HG02884 (cell line): ENCODE data around the gene EIF4G2.
"Not testable (repeated sequence)": the region's sequence is repeated elsewhere in the genome, so short reads cannot be mapped to it uniquely, and the experiment has no call there.

ENCODE experiments used
- ATAC-seq: cut with Tn5 transposase; IDR thresholded peaks from one replicate; pipeline ENCODE4 v1.9.1; 2021; ENCODE audit warnings: mild to moderate bottlenecking, moderate library complexity; ENCODE audit not compliant: unreplicated experiment

EIF4G2 gene

DNA sequence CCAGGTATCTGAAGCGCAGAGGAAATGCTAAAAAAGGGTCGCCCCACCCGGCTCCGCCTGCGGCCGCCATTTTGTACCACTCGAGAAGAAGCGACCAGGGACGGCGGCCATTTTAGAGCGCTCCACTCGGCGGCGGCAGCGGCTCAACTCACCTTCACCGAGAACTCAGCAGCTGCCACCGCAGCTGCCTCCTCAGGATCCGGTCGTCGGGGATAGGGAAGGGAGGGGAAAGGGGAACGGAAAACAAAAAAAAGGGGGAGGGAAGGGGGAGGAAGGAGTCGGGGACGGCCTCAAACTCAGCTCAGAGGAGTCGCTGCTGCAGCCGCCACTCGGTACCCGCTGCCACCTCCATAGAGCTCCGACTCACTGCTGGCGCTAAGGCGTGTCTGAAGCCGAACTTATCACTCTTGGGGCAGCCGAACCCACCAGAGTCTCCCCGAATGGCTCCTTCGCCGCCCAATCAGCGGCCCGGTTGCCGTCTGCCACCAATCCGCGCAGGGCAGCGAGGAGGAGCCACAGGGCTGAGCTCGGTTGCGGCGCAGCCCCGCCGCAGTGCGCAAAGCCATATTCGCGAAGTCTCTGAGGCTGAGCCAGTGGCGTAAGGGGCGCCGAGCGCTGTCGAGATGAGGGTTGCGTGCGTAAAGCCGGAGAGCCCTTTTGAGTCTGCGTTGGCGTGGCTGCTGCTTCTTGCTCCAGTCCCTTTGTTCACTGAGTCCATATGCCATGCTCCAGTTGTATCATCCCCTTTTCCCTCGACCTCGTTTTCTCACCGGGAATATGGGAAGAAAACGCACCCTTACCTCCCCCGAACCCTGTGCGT lies at the start of gene EIF4G2:
Gene EIF4G2 (minus strand): TSS at position 374 of the 820 bp plus-strand sequence.
- peak; percentile 88 for ATAC-seq

- peak; percentile 87 for ATAC-seq
These were observed 49.1 kb upstream of the EIF4G2 start, which contains the start of gene ZBED5 for GRCh38 chr11:10857709-10858438. TSS of gene ZBED5 (minus strand) at chr11:10858053. CDS start at chr11:10854945, 3,108 bp downstream.

DNA sequence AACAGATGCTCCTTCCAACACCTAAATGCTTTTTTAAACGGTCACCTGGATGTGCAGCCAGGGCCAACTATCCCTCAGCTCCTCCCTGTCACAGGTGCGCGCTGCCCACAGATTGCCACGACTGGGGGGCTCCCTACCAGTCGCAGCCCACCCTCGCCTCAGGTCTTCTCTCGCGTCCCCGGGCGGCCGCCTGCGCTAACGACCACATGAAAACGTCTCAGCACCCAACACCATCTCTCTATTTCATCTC lies 48.7 kb upstream of the EIF4G2 start:
- peak; percentile 12 for ATAC-seq

DNA sequence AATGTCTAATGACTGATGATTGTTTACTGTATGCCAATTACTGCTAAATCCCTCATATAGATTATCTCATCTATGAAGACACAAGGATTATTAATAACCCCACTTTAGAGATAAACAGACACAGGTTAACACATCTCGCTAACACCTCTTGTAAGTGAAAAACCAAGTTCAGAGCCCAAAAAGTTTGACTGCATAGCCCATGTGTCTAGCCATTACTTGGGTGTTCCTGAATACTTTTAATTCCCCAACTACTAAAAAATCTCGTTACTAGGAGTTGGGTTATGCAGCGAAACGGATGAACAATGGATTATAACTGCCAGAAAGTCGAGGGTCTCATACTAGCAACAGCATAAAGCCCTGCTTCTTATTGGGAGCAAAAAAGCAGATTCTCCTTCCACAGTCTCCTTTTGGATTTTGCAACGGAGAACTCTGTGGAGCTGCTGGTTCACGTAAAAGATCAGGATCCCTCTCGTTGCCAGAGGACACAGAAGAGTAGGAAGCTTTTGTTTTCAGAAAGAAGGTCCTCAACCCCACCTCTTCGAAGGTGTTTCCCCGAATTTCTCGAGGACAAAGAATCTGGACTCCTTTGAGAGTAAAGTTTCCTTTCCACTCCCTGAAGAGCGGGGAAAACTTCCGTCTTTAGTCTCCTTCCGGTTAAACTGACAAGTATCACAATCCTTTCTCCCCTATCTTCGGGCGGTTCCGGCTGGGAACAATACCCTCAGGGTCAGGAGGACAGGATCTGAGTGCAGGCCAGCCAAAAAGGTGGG lies 48.1 kb upstream of the EIF4G2 start:
- peak; percentile 8 for ATAC-seq

GRCh38 chr11:10855295-10855694 lies 46.6 kb upstream of the EIF4G2 start:
- no peak for ATAC-seq

DNA sequence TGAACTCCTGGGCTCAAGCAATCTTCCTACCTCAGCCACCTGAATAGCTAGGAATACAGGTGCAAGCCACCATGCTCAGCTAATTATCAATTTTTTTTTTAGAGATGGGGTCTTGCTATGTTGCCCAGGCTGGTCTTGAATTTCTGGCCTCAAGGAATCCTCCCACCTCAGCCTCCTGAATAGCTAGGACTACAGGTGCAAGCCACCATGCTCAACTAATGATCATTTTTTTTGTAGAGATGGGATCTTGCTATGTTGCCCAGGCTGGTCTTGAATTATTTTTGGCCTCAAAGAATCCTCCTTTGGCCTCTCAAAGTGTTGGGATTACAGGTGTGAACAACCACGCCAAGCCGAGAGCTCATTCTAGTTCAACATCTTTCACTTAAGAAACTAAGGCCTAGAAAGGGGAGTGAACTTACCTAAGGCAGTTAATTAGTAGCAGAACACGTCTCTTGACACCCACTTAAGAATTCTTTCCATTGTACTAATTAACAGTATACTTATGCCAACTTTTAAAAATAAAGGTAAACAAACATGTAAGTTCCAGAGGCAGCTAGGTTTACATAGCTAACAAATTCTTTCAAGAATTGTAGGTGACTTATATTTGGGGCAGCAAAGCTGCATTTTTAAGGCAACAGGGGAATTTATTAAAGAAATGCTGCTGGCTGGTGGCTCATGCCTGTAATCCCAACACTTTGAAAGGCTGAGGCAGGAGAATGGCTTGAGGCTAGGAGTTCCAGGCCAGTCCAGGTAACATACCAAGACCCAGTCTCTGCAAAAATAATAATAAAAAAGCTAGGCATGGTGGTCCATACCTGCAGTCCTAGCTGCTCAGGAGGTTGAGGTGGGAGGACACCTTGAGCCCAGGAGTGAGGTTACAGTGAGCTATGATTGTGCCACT lies 39.5 kb upstream of the EIF4G2 start:
- no peak for ATAC-seq

GRCh38 chr11:10846660-10847059 lies 37.9 kb upstream of the EIF4G2 start:
- no peak for ATAC-seq

DNA sequence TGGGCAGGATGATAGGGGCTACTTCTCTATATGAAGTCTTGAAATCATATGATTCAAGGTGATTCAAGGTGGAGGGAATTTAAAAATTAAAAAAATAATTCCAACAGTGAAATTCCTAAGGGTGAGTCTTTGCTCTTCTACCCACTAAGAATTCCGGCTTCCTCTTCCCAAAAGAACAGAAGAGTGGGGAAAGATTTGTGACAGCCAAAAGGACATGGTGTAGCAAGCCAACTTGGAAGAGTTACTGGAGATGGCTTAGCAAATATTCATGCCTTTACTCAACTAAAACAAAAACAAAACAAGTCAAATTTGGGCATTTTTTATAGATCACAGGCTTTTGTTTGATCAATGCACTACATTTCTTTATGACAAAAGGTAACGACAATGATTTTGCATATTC lies 36.9 kb upstream of the EIF4G2 start:
- ATAC-seq: no peak

DNA sequence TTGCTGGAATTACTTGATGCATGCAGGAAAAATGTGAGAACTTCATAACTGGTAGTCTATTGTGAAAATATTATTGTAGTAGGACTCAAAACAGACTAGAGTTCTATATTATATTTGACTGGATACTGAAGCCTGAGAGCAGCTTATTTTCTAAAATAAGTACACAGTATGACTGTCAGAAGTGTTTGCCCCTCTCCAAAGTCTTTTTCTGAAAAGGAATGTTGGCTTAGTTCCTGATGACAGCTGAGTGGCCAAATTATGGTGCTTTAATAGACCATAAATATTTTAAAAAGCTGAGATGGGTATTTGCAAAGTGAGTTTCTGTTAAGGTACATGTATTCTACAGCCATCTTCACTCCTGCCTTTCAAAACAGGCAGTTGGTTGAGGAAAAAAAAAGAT lies 36.1 kb upstream of the EIF4G2 start:
- no peak for ATAC-seq

- no peak for ATAC-seq
These were observed 35.6 kb upstream of the EIF4G2 start for GRCh38 chr11:10844356-10844755.

DNA sequence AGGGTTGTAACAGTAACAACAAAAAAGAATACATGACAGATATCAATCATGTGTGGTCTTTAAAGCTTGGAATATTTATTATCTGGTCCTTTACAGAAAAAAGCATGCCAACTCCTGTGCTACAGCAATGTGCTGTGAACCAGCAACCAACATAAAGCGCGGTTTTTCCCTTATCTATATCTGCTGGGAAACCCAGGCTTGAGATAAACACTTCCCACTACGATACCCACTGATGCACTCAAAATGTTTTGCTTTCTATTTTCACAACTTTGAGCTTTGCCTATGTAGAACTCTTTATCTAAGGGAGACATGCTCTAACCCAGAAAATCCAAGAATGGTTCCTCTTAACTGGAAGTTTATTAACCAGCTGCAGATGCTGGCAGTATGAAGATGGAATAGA lies 30.2 kb upstream of the EIF4G2 start:
- no peak for ATAC-seq

GRCh38 chr11:10838083-10838482 lies 29.4 kb upstream of the EIF4G2 start:
- no peak for ATAC-seq

- not testable (repeated sequence) for ATAC-seq
These were observed 28.2 kb upstream of the EIF4G2 start for GRCh38 chr11:10836884-10837283.

GRCh38 chr11:10829139-10829538 lies 20.4 kb upstream of the EIF4G2 start:
- no peak for ATAC-seq

DNA sequence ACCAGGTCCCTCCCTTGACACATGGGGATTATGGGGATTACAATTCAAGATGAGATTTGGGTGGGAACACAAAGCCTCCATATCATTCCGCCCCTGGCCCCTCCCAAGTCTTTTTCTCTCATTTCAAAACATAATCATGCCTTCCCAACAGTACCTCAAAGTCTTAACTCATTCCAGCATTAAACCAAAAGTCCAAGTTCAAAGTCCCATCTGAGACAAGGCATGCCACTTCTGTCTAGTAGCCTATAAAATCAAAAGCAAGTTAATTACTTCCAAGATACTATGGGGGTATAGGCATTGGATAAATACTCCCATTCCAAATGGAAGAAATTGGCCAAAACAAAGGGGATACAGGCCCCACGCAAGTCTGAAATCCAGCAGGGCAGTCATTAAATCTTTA lies 19.7 kb upstream of the EIF4G2 start:
- no peak for ATAC-seq

DNA sequence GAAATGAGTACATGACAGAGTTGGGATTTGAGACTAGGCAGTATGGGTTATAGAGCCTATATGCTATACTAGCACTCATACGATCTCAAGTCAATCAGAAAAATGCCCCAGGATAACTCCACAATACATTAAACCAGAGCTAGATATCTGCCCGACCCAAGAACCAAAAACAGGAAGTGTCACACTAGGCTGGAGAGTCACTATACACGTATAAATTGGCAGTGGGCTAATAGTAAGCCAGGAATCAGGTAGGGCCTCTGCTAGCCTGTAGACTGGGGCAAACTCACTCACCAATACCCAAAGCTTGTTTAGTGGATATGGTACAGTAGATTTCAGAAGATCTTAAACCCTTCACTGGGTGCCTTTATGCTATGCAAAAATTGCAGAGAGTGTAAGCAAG lies 16.2 kb upstream of the EIF4G2 start:
- peak; percentile 79 for ATAC-seq

DNA sequence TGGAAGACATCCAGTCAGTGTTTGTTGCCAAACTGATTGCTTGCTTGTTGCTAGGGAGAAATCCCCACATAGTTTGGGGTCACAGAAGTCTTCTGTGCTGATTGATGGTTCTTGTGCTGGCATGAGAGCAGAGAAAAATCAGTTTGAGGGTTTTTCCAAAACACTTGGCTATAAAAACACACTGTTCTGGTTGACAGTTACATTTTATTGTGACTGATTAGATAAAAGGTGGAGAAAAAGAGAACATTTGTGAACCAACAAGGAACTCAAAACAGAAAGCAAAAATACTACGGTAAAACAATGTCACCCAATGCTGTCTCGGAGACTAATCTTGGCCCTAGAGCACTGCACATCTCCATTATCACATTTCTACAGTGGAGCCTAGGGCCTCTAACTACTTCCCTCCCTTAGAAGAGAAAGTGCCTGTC lies 14.4 kb upstream of the EIF4G2 start:
- ATAC-seq: no peak

DNA sequence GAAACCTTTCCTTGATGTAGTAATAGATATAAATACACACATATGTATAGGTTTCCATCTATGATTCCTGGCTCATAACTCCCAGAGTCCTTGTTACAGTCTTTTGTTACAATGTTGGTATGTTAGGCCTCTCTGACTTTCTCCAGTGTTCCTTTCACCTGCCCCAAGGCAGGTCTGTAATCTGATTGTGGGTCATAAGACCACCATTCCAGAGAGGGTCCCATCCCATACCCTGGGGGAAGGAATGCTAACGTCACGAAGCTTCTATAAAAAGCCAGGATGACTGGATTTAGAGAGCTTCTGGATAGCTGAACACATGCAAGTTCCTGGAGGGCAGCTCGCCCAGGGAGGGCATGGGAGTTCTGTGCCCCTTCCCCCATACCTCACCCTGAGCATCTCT lies 13.8 kb upstream of the EIF4G2 start:
- ATAC-seq: not testable (repeated sequence)

- no peak for ATAC-seq
These were observed 9.9 kb upstream of the EIF4G2 start for GRCh38 chr11:10818594-10818993.

DNA sequence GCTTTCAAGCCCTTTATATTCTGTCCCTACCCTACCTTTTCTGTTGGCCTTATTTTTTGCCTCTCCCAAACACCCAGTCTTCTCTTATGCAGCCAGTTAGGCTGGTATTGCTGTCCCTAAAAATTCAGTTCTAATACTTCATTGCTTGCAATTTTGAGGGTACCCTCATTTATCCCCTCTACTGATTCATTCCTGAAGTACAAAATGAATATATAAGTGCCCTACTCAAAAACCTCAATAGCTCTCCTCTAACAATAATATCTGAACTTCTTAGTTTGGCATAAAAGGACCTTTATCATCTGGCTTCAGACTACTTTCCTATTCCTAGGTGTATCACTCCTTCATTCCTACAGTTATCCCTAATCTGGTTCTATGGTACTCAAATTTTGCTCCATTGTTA lies 5.2 kb upstream of the EIF4G2 start:
- no peak for ATAC-seq
